Activated CD4-positive, alpha-beta T cell treated with anti-CD3 and anti-CD28 coated beads, Interleukin-2, amount 10 ng/mL, durations not matched to agents 7 days and 5 days (primary cell): ENCODE measurements around the gene LCE2A. TPM values are rescaled to one million over a fixed set of nuclear protein-coding genes. Genes with fewer than 3 reads are reported as not detected.
"Not testable (repeated sequence)": the region's sequence is repeated elsewhere in the genome, so short reads cannot be mapped to it uniquely, and the experiment has no call there.

ENCODE experiments used
- CTCF ChIA-PET: fragments of 350-600 bp; sonication (Branson Sonifier 250); formaldehyde crosslinking; loops from one replicate; lab custom pipeline; 2021; ENCODE audit warnings: antibody characterized with exemption; lab: Charles Lee
- POLR2A ChIA-PET: fragments of 350-600 bp; sonication (Branson Sonifier 250); formaldehyde crosslinking; loops from one replicate; lab custom pipeline; 2021; ENCODE audit warnings: antibody characterized with exemption; lab: Charles Lee
- DNase-seq: peaks from one replicate; pipeline ENCODE4 v3.0.0-alpha.2; 2020
- H3K27ac Mint-ChIP-seq: one replicate; pipeline ENCODE4 v1.8.0; 2021; ENCODE audit warnings: mild to moderate bottlenecking, moderate library complexity, mixed read lengths
- H3K27me3 Mint-ChIP-seq: one replicate; pipeline ENCODE4 v1.8.0; 2021; ENCODE audit warnings: mixed read lengths
- H3K36me3 Mint-ChIP-seq: one replicate; pipeline ENCODE4 v1.8.0; 2021; ENCODE audit warnings: low read depth, mixed read lengths
- H3K4me1 Mint-ChIP-seq: one replicate; pipeline ENCODE4 v1.8.0; 2021; ENCODE audit warnings: mixed read lengths
- H3K4me3 Mint-ChIP-seq: one replicate; pipeline ENCODE4 v1.8.0; 2021; ENCODE audit warnings: mild to moderate bottlenecking, moderate library complexity, mixed read lengths
- H3K9me3 Mint-ChIP-seq: one replicate; pipeline ENCODE4 v1.8.0; 2021; ENCODE audit warnings: mixed read lengths
- total RNA-seq, 2 experiments: library from RNA; stranded (reverse); gene quantifications; one replicate each; pipeline ENCODE4 v1.2.3, GENCODE V29; 2021

The LCE2A gene, protein sequence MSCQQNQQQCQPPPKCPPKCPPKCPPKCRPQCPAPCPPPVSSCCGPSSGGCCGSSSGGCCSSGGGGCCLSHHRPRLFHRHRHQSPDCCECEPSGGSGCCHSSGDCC
- total RNA-seq, result not detected

DNA sequence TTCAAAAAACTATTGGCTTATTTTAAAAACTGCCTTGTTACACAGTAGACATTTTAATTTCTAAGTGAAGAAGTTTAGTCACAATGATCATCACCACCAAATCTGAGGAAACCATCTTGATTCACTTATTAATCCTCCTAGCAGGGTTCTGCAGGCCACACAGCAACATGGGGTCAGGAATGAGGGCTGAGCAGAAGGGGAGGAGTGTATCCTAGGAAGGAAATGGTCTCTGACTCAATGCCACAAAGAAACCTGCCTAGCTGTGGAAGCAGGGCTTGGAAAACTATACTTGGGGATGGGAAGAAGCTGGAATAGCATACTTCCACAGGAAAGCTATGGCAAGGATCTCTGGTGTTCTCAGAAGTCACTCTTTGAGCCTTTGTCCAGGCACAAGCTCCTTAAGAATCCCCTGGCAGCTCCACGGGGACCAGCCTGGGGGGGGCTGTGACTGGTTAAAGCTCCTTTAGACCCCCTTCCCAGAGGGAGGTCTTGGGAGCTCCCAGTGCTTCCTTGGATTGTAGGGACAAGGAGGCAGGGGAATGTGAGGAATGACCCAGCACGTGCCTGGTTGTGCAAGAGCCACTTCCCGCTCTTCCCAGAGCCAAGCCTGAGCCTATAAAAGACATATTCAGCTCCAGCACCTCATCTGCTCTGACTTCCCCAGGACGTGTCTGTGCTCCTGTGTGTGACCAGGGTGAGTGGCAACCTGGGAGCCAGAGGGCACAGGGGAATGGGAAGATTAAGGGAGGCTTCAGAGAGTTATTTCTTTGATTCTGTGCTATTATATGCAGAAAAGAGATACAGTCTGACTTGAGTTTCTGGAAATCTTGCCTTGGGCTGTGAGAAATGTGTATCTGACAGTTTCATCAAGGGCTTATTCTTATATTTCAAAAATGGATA lies at the start of gene LCE2A:
Gene LCE2A, plus strand, starts transcription at position 645 of the 900 bp plus-strand sequence. CDS start 557 bp downstream, outside the sequence.
- no peak within 1 kb of the TSS for H3K27ac Mint-ChIP-seq
- no peaks in the 10 kb centered on the region for H3K4me1 Mint-ChIP-seq
- peaks cover 2% of the 10 kb centered on the region for H3K9me3 Mint-ChIP-seq
- peaks cover 14% of the 10 kb centered on the region for H3K27me3 Mint-ChIP-seq
- POLR2A ChIA-PET, result no interaction called here
- no peak within 1 kb of the TSS for H3K4me3 Mint-ChIP-seq
- no peak for DNase-seq
- H3K36me3 Mint-ChIP-seq, result no peaks in the 10 kb centered on the region
- CTCF ChIA-PET, result no interaction called here

DNA sequence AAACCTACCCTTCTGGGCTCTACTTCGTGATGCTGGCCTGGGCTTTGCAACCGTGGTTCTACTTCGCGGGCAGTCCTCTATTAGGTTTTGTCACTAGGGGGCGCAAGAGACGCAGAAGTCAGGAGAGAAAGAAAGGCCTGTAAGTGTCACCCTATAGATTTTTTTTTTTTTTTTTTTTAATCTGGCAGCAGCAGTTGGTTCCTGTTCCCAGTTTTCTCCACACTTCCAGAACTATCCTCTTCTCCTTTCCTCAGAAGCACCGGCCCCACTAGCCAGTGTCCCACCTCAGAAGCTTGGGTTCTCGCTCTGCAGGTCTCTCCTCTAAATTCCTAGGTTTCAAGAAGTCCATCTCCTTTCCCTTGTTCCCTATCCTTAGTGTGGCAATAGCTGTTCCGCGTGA lies 44.0 kb upstream of the LCE2A start:
- H3K4me3 Mint-ChIP-seq, result no peak overlapping the region
- H3K4me1 Mint-ChIP-seq, result no peaks in the 10 kb centered on the region
- no peaks in the 10 kb centered on the region for H3K9me3 Mint-ChIP-seq
- ChIA-PET CTCF (interaction anchor here (1.0 to 1.6 kb wide), 2 partner anchors 9 to 14 kb away, joined by 3 to 5 read pairs; no protein-coding TSS in a partner anchor), POLR2A (no interaction called here)
- no peaks in the 10 kb centered on the region for H3K36me3 Mint-ChIP-seq
- DNase-seq, result peak; percentile 75
- H3K27ac Mint-ChIP-seq, result no peak overlapping the region
- H3K27me3 Mint-ChIP-seq, result peaks cover 23% of the 10 kb centered on the region

DNA sequence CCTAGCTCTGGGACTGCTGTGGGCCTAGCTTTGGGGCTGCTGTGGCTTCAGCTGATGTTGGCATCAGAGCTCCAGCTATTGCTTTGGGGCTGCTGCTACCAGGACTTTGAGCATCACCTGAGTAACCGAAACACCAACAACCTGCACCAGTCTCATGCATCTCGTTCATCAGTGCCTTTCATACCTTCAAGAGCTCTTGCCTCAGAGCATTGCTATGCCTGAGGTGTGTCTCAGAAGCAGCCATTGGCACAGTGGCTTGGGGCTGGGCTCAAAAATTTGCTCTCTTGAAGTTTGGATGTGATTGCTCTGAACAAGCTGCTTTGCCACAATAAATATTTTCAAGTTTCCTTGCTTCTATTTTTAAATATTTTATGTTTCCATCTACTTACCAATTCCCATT lies 41.7 kb upstream of the LCE2A start:
- DNase-seq, result no peak
- Mint-ChIP-seq H3K4me1 (no peaks in the 10 kb centered on the region), H3K36me3 (no peaks in the 10 kb centered on the region), H3K27me3 (peaks cover 12% of the 10 kb centered on the region), H3K9me3 (no peaks in the 10 kb centered on the region), H3K27ac (no peak overlapping the region), H3K4me3 (no peak overlapping the region)
- POLR2A ChIA-PET, result no interaction called here
- CTCF ChIA-PET, result no interaction called here

DNA sequence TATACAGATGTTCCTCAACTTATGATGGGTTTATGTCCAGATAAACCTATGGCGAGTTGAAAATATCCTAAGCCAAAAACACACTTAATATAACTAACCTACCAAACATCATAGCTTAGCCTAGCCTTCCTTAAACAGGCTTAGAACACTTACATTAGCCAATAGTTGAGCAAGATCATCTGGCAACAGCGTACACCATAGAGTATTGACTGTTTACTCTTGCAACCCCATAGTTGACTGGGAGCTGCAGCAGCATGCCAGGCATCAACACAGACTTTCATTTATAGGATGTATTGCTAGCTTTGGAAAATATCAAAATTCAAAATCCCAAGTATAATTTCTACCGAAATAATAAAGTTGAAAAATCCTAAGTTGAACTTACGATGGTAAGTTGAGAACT lies 40.5 kb upstream of the LCE2A start:
- H3K27me3 Mint-ChIP-seq, result peaks cover 7% of the 10 kb centered on the region
- no peak overlapping the region for H3K4me3 Mint-ChIP-seq
- H3K27ac Mint-ChIP-seq, result no peak overlapping the region
- no peak for DNase-seq
- POLR2A ChIA-PET, result no interaction called here
- H3K36me3 Mint-ChIP-seq, result no peaks in the 10 kb centered on the region
- no peaks in the 10 kb centered on the region for H3K9me3 Mint-ChIP-seq
- H3K4me1 Mint-ChIP-seq, result no peaks in the 10 kb centered on the region
- CTCF ChIA-PET, result no interaction called here

DNA sequence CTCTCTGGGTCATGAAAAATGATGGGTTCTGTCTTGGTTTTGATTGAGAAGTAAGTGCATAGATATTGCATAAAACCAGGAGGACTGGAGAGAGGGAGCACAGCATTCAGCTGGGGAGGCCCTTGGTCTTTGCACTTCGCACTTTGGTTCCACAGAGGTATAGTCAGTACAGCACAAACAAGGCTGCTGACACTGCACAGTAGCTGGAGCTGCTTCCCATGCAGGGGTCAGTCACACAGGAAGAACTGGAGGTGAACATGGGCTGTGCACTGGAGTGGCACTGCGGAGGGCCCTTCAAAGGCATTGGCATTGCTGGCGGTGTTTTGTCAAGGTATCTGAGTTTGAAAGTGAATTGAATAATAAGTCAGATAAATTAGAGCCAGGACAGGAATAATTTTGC lies 39.5 kb upstream of the LCE2A start:
- ChIA-PET CTCF (no interaction called here), POLR2A (no interaction called here)
- H3K27me3 Mint-ChIP-seq, result peaks cover 4% of the 10 kb centered on the region
- DNase-seq, result no peak
- H3K4me3 Mint-ChIP-seq, result no peak overlapping the region
- H3K9me3 Mint-ChIP-seq, result no peaks in the 10 kb centered on the region
- H3K36me3 Mint-ChIP-seq, result no peaks in the 10 kb centered on the region
- H3K4me1 Mint-ChIP-seq, result no peaks in the 10 kb centered on the region
- H3K27ac Mint-ChIP-seq, result no peak overlapping the region

DNA sequence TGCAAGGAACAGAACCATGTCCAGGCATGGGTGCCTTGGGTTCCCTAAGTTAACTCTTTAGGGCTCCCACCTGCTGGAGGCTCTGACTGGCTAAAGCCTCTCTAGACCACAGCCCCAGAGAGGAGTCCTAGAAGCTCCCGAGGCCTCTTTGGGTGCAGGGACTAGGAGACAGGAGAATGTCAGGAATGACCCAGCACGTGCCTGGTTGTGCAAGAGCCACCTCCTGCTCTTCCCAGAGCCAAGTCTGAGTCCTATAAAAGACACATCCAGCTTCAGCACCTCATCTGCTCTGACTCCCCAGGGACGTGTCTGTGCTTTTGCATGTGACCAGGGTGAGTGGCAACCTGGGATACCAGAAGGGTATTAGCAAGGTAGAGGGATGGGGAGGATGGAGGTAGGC lies 35.0 kb upstream of the LCE2A start, which contains the start of gene LCE2D:
Gene LCE2D, plus strand, starts transcription at position 283 of the 400 bp plus-strand sequence. CDS start 726 bp downstream, outside the sequence.
- POLR2A ChIA-PET, result no interaction called here
- no peaks in the 10 kb centered on the region for H3K4me1 Mint-ChIP-seq
- H3K9me3 Mint-ChIP-seq, result no peaks in the 10 kb centered on the region
- no peak within 1 kb of the TSS for H3K4me3 Mint-ChIP-seq
- CTCF ChIA-PET, result no interaction called here
- DNase-seq, result no peak
- H3K36me3 Mint-ChIP-seq, result no peaks in the 10 kb centered on the region
- peaks cover 4% of the 10 kb centered on the region for H3K27me3 Mint-ChIP-seq
- H3K27ac Mint-ChIP-seq, result no peak within 1 kb of the TSS

DNA sequence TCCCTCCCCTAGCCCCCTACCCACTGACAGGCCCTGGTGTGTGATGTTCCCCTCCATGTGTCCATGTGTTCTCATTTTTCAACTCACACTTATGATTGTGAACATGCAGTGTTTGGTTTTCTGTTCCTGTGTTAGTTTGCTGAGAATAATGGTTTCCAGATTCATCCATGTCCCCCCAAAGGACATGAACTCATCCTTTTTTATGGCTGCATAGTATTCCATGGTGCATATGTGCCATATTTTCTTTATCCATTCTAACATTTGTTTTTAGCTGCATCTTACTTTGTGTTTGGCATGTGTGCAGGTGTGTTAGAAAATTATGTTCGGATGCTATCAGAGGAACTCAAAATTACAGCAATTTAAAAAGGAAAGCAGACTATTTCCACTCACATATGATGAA lies 32.0 kb upstream of the LCE2A start:
- H3K9me3 Mint-ChIP-seq, DNase-seq, H3K36me3 Mint-ChIP-seq, H3K27ac Mint-ChIP-seq, H3K4me1 Mint-ChIP-seq, CTCF ChIA-PET, H3K4me3 Mint-ChIP-seq, POLR2A ChIA-PET, H3K27me3 Mint-ChIP-seq: not testable (repeated sequence)

DNA sequence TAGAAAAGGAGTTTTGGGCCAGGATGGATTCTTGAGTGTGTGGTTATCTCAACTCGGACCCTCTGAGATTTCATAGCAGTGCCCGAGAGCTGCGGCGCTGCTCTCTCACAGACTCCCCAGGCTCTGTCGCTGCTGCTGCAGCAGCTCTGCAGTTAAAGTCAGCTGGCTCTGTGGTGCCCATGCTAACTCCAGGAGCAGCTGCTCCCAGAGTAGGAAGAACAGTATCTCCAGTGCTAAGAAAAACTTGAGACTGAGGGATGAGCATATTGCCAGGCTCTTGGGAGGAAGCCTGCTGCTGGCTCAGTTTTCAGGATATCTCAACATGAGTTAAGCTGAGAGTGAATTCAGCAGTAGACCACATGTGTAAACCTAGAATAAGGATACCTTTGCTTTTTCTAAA lies 30.5 kb upstream of the LCE2A start:
- no peak for DNase-seq
- Mint-ChIP-seq H3K4me1 (no peaks in the 10 kb centered on the region), H3K4me3 (no peak overlapping the region), H3K9me3 (no peaks in the 10 kb centered on the region), H3K27ac (no peak overlapping the region), H3K27me3 (peaks cover 6% of the 10 kb centered on the region), H3K36me3 (no peaks in the 10 kb centered on the region)
- POLR2A ChIA-PET, result no interaction called here
- CTCF ChIA-PET, result interaction anchor here (1.0 kb wide), 1 partner anchor 14 kb away, joined by 3 read pairs; no protein-coding TSS in a partner anchor

DNA sequence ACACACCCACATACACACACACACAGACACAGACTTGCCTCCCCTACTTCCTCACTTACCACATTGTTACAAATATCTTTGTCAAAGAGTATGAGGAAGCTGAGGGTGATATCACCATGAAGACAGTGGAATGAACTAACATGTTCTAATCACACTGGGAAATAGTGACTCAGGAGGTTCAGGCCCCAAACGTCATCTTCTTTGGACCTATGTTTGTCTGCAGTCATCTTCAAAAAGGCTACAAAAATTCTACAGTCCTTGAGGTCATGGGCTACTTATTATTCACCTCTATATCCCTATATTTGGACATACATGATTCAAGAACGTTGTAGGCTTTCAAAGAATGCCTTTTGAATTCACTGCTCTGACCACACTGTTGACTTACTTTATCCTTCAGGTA lies 25.1 kb upstream of the LCE2A start:
- no peaks in the 10 kb centered on the region for H3K36me3 Mint-ChIP-seq
- no peak overlapping the region for H3K4me3 Mint-ChIP-seq
- CTCF ChIA-PET, result no interaction called here
- H3K4me1 Mint-ChIP-seq, result no peaks in the 10 kb centered on the region
- H3K27me3 Mint-ChIP-seq, result peaks cover 9% of the 10 kb centered on the region
- DNase-seq, result no peak
- H3K9me3 Mint-ChIP-seq, result no peaks in the 10 kb centered on the region
- POLR2A ChIA-PET, result no interaction called here
- H3K27ac Mint-ChIP-seq, result no peak overlapping the region

DNA sequence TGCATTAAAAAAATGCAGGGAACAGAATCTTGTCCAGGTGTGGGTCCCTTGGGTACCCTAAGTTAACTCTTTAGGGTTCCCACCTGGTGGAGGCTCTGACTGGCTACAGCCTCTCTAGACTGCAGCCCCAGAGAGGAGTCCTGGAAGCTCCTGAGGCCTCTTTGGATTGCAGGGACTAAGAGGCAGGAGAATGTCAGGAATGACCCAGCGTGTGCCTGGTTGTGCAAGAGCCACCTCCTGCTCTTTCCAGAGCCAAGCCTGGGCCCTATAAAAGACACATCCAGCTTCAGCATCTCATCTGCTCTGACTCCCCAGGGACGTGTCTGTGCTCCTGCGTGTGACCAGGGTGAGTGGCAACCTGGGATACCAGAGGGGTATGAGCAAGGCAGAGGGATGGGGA lies 23.2 kb upstream of the LCE2A start, which contains the start of gene LCE2C:
Gene LCE2C, plus strand, starts transcription at position 297 of the 400 bp plus-strand sequence. CDS start 737 bp downstream, outside the sequence.
- H3K27ac Mint-ChIP-seq, H3K9me3 Mint-ChIP-seq, H3K36me3 Mint-ChIP-seq, H3K4me3 Mint-ChIP-seq, POLR2A ChIA-PET, CTCF ChIA-PET, H3K4me1 Mint-ChIP-seq, H3K27me3 Mint-ChIP-seq, DNase-seq: not testable (repeated sequence)

DNA sequence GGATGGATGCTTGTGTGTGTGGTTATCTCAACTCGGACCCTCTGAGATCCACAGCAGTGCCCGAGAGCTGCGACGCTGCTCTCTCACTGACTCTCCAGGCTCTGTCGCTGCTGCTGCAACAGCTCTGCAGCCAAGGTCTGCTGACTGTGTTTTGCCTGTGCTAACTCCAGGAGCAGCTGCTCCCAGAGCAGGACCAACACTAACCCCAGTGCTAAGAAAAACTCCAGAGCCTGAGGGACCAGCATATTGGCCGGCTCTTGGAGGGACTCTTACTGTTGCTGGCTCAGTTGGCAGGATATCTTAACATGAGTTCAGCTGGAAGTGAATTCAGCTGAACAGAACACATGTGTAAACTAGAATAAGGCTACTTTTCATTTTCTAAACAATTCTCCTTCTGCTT lies 18.7 kb upstream of the LCE2A start:
- Mint-ChIP-seq H3K27me3 (peaks cover 16% of the 10 kb centered on the region), H3K4me1 (no peaks in the 10 kb centered on the region), H3K9me3 (no peaks in the 10 kb centered on the region), H3K36me3 (no peaks in the 10 kb centered on the region), H3K27ac (no peak overlapping the region), H3K4me3 (no peak overlapping the region)
- no peak for DNase-seq
- CTCF ChIA-PET, result no interaction called here
- POLR2A ChIA-PET, result no interaction called here

DNA sequence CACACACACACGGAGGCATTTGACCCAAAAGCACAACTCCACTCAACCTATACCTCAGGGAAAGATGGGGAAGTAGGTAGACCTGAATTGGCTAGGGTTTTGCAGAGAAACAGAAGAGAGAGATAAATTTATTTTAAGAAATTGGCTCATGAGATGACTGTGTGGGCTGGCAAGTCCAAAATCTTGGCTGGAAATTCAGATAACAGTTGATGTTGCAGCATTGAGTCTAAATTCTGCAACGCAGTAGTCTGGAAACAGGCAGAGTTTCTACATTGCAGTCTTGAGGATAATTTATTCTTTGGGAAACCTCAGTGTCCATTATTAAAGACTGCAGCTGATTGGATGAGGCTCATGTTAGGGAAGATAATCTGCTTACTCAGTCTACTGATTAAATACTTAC lies 16.5 kb upstream of the LCE2A start:
- POLR2A ChIA-PET, result no interaction called here
- H3K4me3 Mint-ChIP-seq, result no peak overlapping the region
- H3K4me1 Mint-ChIP-seq, result no peaks in the 10 kb centered on the region
- H3K27me3 Mint-ChIP-seq, result peaks cover 19% of the 10 kb centered on the region
- H3K36me3 Mint-ChIP-seq, result no peaks in the 10 kb centered on the region
- H3K9me3 Mint-ChIP-seq, result no peaks in the 10 kb centered on the region
- DNase-seq, result no peak
- CTCF ChIA-PET, result no interaction called here
- H3K27ac Mint-ChIP-seq, result no peak overlapping the region

DNA sequence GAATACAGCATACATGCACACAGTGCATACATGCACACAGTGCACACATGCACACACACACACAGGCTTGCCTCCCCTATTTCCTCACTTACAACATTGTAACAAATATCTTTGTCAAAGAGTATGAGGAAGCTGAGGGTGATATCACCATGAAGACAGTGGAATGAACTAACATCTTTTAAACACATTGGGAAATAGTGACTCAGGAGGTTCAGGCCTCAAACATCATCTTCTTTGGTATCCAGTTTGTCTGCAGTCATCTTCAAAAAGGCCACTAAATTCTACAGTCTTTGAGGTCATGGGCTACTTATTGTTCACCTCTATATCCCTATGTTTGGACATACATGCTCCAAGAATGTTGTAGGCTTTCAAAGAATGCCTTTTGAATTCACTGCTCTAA lies 14.3 kb upstream of the LCE2A start:
- POLR2A ChIA-PET, result no interaction called here
- no peaks in the 10 kb centered on the region for H3K9me3 Mint-ChIP-seq

More for the DNA sequence above, 14.3 kb upstream of the LCE2A start:
- no peaks in the 10 kb centered on the region for H3K4me1 Mint-ChIP-seq
- H3K27ac Mint-ChIP-seq, result no peak overlapping the region
- DNase-seq, result no peak
- CTCF ChIA-PET, result no interaction called here
- no peak overlapping the region for H3K4me3 Mint-ChIP-seq
- H3K27me3 Mint-ChIP-seq, result peaks cover 13% of the 10 kb centered on the region
- H3K36me3 Mint-ChIP-seq, result no peaks in the 10 kb centered on the region
